DOHH2 (cell line): ENCODE data around the gene LGR6.

Source experiments
- H3F3A ChIP-seq: fragments of 200-600 bp; sonication (generic), shearing (Covaris generic); 2 replicates; pipeline ENCODE4 v1.6.0; 2016; ENCODE audit warnings: antibody characterized with exemption, mild to moderate bottlenecking; ENCODE audit not compliant: control insufficient read depth, insufficient read depth
- H3K27ac ChIP-seq: fragments of 200-600 bp; sonication (generic); 2 replicates; pipeline ENCODE4 v1.5.1; 2014; ENCODE audit warnings: low read depth, mild to moderate bottlenecking, low read length, moderate library complexity
- H3K27me3 ChIP-seq: fragments of 200-600 bp; sonication (generic); 2 replicates; pipeline ENCODE4 v1.6.1; 2014; ENCODE audit warnings: mild to moderate bottlenecking, low read length, mixed read lengths; ENCODE audit not compliant: control insufficient read depth
- H3K36me3 ChIP-seq: fragments of 200-600 bp; sonication (generic); 2 replicates; pipeline ENCODE4 v1.6.1; 2014; ENCODE audit warnings: mild to moderate bottlenecking, low read length, moderate library complexity, mixed read lengths; ENCODE audit not compliant: control insufficient read depth
- H3K4me1 ChIP-seq: fragments of 200-600 bp; sonication (generic); 2 replicates; pipeline ENCODE4 v1.6.1; 2014; ENCODE audit warnings: mild to moderate bottlenecking, low read length, mixed read lengths; ENCODE audit not compliant: control insufficient read depth
- H3K4me2 ChIP-seq: fragments of 200-600 bp; sonication (generic); 2 replicates; pipeline ENCODE4 v1.6.0; 2014; ENCODE audit warnings: mild to moderate bottlenecking, low read length, moderate library complexity
- H3K4me3 ChIP-seq: fragments of 200-600 bp; sonication (generic); 2 replicates; pipeline ENCODE4 v1.5.1; 2014; ENCODE audit warnings: mild to moderate bottlenecking, low read length, mixed read lengths
- H3K79me2 ChIP-seq: fragments of 200-600 bp; sonication (generic); 2 replicates; pipeline ENCODE4 v1.6.1; 2014; ENCODE audit warnings: mild to moderate bottlenecking, low read length, mixed read lengths; ENCODE audit not compliant: control insufficient read depth
- H3K9me2 ChIP-seq: fragments of 200-600 bp; sonication (generic); replicated peaks from 2 replicates; pipeline ENCODE4 v1.6.1; 2014; ENCODE audit warnings: mild to moderate bottlenecking, low read length, mixed read lengths; ENCODE audit not compliant: control insufficient read depth
- H3K9me3 ChIP-seq: fragments of 200-600 bp; sonication (generic); 2 replicates; pipeline ENCODE4 v1.6.1; 2014; ENCODE audit warnings: antibody characterized with exemption, low read length, mixed read lengths; ENCODE audit not compliant: control insufficient read depth, insufficient read depth
- H4K20me1 ChIP-seq: fragments of 200-600 bp; sonication (generic); 2 replicates; pipeline ENCODE4 v1.6.0; 2014; ENCODE audit warnings: low read depth, mild to moderate bottlenecking, antibody characterized with exemption, low read length, moderate library complexity; ENCODE audit not compliant: control insufficient read depth, insufficient read depth
- CTCF ChIP-seq: fragments of 200-600 bp; sonication (generic); IDR thresholded peaks from one replicate; pipeline ENCODE4 v1.5.1; 2014; ENCODE audit warnings: antibody characterized with exemption, mild to moderate bottlenecking, low read depth, low read length; ENCODE audit not compliant: poor library complexity, severe bottlenecking
- EZH2phosphoT487 ChIP-seq: fragments of 200-600 bp; sonication (generic); IDR thresholded peaks from 2 replicates; pipeline ENCODE4 v1.6.1; 2017; ENCODE audit warnings: borderline replicate concordance, mild to moderate bottlenecking, antibody characterized with exemption, low read length, moderate library complexity, mixed read lengths

The LGR6 gene

DNA sequence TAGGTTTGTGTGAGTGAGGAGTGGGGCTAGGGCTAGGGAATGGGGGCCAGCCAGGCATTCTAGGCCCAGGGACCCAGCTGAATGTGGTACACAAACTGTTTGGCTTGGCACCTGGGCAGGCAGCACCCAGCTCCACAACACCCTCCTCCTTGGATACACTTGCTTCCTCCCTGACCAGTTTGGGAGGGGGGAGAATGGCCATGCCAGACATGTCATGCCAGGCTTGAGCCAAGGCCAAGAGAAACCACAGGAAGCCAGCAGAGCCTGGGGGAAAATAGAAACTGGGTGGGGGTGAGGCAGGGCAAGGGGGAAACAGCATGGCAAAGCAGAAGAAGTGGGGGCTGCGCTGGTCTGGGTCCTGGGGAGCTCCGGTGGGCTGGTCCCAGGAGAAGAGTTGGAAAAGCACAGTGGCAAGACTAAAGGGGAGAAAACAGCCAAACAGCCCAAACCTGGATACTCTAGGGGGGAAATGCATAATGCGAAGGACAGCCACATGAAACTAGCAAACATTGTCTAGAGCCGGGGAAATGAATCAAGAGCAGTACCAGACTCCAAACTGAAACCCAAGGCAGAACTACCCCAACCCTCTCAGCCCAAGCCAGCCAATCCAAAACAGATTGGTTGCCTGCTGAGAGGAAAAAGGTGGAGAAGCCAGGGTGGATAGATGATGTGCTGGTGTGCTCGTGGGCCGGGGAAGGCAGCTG, 47.9 kb downstream of the LGR6 start:
- Histone ChIP-seq H3K9me3 (no peaks in the 10 kb centered on the region), H4K20me1 (no peaks in the 10 kb centered on the region), H3F3A (no peaks in the 10 kb centered on the region), H3K4me2 (no peak overlapping the region), H3K27me3 (peaks cover 34% of the 10 kb centered on the region), H3K36me3 (no peaks in the 10 kb centered on the region), H3K27ac (no peak overlapping the region), H3K4me1 (peaks cover 4% of the 10 kb centered on the region; the same call in 1 of the 2 replicates), H3K9me2 (no peaks in the 10 kb centered on the region), H3K4me3 (no peak overlapping the region), H3K79me2 (no peaks in the 10 kb centered on the region)
- no peak for TF ChIP-seq CTCF
- TF ChIP-seq EZH2phosphoT487, result no peak

- no peaks in the 10 kb centered on the region for H3K9me3 ChIP-seq
- no peaks in the 10 kb centered on the region for H3K79me2 ChIP-seq
- no peaks in the 10 kb centered on the region for H3K36me3 ChIP-seq
- H3F3A ChIP-seq, result no peaks in the 10 kb centered on the region
- H3K9me2 ChIP-seq, result no peaks in the 10 kb centered on the region
- TF ChIP-seq CTCF (no peak), EZH2phosphoT487 (no peak)
- peaks cover 4% of the 10 kb centered on the region; the same call in 1 of the 2 replicates for H3K4me1 ChIP-seq
- no peak overlapping the region for H3K27ac ChIP-seq
- H3K27me3 ChIP-seq, result peaks cover 33% of the 10 kb centered on the region
- H4K20me1 ChIP-seq, result no peaks in the 10 kb centered on the region
- no peak overlapping the region for H3K4me2 ChIP-seq
- no peak overlapping the region for H3K4me3 ChIP-seq
These were observed 48.5 kb downstream of the LGR6 start for GRCh38 chr1:202242080-202242419.

- Histone ChIP-seq H3K27me3 (peaks cover 28% of the 10 kb centered on the region), H3K27ac (no peak overlapping the region), H3K36me3 (no peaks in the 10 kb centered on the region), H3K4me3 (no peak overlapping the region), H3K4me2 (no peak overlapping the region), H3K9me2 (no peaks in the 10 kb centered on the region), H3K4me1 (peaks cover 4% of the 10 kb centered on the region; the same call in 1 of the 2 replicates), H4K20me1 (no peaks in the 10 kb centered on the region), H3F3A (no peaks in the 10 kb centered on the region), H3K9me3 (no peaks in the 10 kb centered on the region), H3K79me2 (no peaks in the 10 kb centered on the region)
- no peak for TF ChIP-seq EZH2phosphoT487
- TF ChIP-seq CTCF, result no peak
These were observed 49.4 kb downstream of the LGR6 start for GRCh38 chr1:202243006-202243405.
